Fibroblast of skin of right biceps (primary cell): ENCODE measurements around the gene TEAD1.

Experiments used
- DNase-seq: peaks from one replicate; pipeline ENCODE4 v3.0.0-alpha.2; 2013

The TEAD1 gene

GRCh38 chr11:12715941-12716340, 41.7 kb downstream of the TEAD1 start:
- DNase-seq, result no peak

- DNase-seq, result no peak
Measured at GRCh38 chr11:12716816-12717215, 42.6 kb downstream of the TEAD1 start.

GRCh38 chr11:12717851-12718291, 43.6 kb downstream of the TEAD1 start:
- DNase-seq, result no peak

- peak; percentile 42 for DNase-seq
Measured at GRCh38 chr11:12719221-12719620, 45.0 kb downstream of the TEAD1 start.

GRCh38 chr11:12721816-12722604, 47.8 kb downstream of the TEAD1 start:
- DNase-seq, result no peak

- DNase-seq, result peak; percentile 49
Measured at GRCh38 chr11:12723421-12724300, 49.4 kb downstream of the TEAD1 start.

GRCh38 chr11:12724301-12725054, 50.3 kb downstream of the TEAD1 start:
- DNase-seq, result peak; percentile 91

- no peak for DNase-seq
Measured at GRCh38 chr11:12725055-12725862, 51.0 kb downstream of the TEAD1 start.

GRCh38 chr11:12725863-12726682, 51.9 kb downstream of the TEAD1 start:
- DNase-seq, result peak; percentile 46

- DNase-seq, result peak; percentile 59
Measured at GRCh38 chr11:12727563-12728211, 53.5 kb downstream of the TEAD1 start.

GRCh38 chr11:12728417-12728816, 54.2 kb downstream of the TEAD1 start:
- DNase-seq, result no peak

- no peak for DNase-seq
Measured at GRCh38 chr11:12729941-12730340, 55.7 kb downstream of the TEAD1 start.

- DNase-seq, result peak; percentile 65
Measured at GRCh38 chr11:12731841-12732336, 57.7 kb downstream of the TEAD1 start.

- no peak for DNase-seq
Measured at GRCh38 chr11:12733091-12733490, 58.9 kb downstream of the TEAD1 start.

- no peak for DNase-seq
Measured at GRCh38 chr11:12734625-12735024, 60.4 kb downstream of the TEAD1 start.

GRCh38 chr11:12735262-12735661, 61.0 kb downstream of the TEAD1 start:
- peak; percentile 30 for DNase-seq

GRCh38 chr11:12737024-12737423, 62.8 kb downstream of the TEAD1 start:
- DNase-seq, result no peak

- DNase-seq, result no peak
Measured at GRCh38 chr11:12741671-12742216, 67.5 kb downstream of the TEAD1 start.

GRCh38 chr11:12743834-12744449, 69.7 kb downstream of the TEAD1 start:
- DNase-seq, result no peak
